Measurements from ENCODE around the gene S100A2. TPM values are rescaled to one million over a fixed set of nuclear protein-coding genes. Genes with fewer than 3 reads are reported as not detected.

S100A2 gene
- total RNA-seq, 4 donors from 2014 or later = 949 to 3,544 (median 1,180) TPM

- no peak for DNase-seq
- Histone ChIP-seq H3K36me3 (no peaks in the 10 kb centered on the region), H3K27ac (peak overlapping the region; percentile 99 to 100 (median 100)), H3K4me3 (peak overlapping the region; percentile 55 to 91 (median 76)), H3K4me1 (peaks cover 59 to 97% (median 83%) of the 10 kb centered on the region in 3 donors), H3K27me3 (no peaks in the 10 kb centered on the region), H3K9me3 (no peaks in the 10 kb centered on the region)
- intact Hi-C loops (cut with DNase I) = no loop called here
- TF ChIP-seq POLR2A (IDR thresholded peaks at IDR 0.05) (peak in 1 of 4 donors; percentile 4), CTCF (IDR thresholded peaks at IDR 0.05) (no peak)
- WGBS, 2 donors = 66 to 68% methylated on average over 6 to 7 of the region's 9 CpGs
Measured at GRCh38 chr1:153536671-153537375, 28.8 kb downstream of the S100A2 start.

GRCh38 chr1:153536012-153536670 lies 29.5 kb downstream of the S100A2 start:
- 0 to 8% methylated on average over 5 to 7 of the region's 38 CpGs for WGBS, 2 donors
- intact Hi-C loops (cut with DNase I) = no loop called here
- H3K36me3 ChIP-seq = no peaks in the 10 kb centered on the region
- H3K4me1 ChIP-seq = peaks cover 53 to 96% (median 76%) of the 10 kb centered on the region in 3 donors
- H3K27ac ChIP-seq = peak overlapping the region; percentile 99 to 100 (median 100)
- no peaks in the 10 kb centered on the region for H3K9me3 ChIP-seq
- TF ChIP-seq POLR2A (IDR thresholded peaks at IDR 0.05) (peak in 3 of 4 donors; percentile 50 to 84 (median 63)), CTCF (IDR thresholded peaks at IDR 0.05) (no peak)
- DNase-seq = peak; percentile 51
- H3K27me3 ChIP-seq = no peaks in the 10 kb centered on the region
- H3K4me3 ChIP-seq = peak overlapping the region; percentile 55 to 91 (median 76)

- no peaks in the 10 kb centered on the region for H3K9me3 ChIP-seq
- DNase-seq = no peak
- no peaks in the 10 kb centered on the region for H3K27me3 ChIP-seq
- peak within 1 kb of the TSS; percentile 99 to 100 (median 100) for H3K27ac ChIP-seq
- H3K4me3 ChIP-seq = peak within 1 kb of the TSS; percentile 55 to 91 (median 76)
- no peaks in the 10 kb centered on the region for H3K36me3 ChIP-seq
- intact Hi-C loops (cut with DNase I) = loop anchor here (2.0 kb wide), 1 partner anchor 33 kb away; no protein-coding TSS in a partner anchor
- WGBS, 2 donors = 0 to 3% methylated on average over 4 to 8 of the region's 18 CpGs
- TF ChIP-seq POLR2A (IDR thresholded peaks at IDR 0.05) (peak in 1 of 4 donors; percentile 66), CTCF (IDR thresholded peaks at IDR 0.05) (peak in 1 of 6 experiments; percentile 11)
- H3K4me1 ChIP-seq = peaks cover 46 to 89% (median 69%) of the 10 kb centered on the region in 3 donors
Measured at GRCh38 chr1:153535242-153536011, 30.2 kb downstream of the S100A2 start, which contains the start of gene S100A6. S100A6 (minus strand) TSS chr1:153535991; CDS start chr1:153535339, 652 bp downstream.

- peak overlapping the region; percentile 55 to 91 (median 76) for H3K4me3 ChIP-seq
- H3K9me3 ChIP-seq = no peaks in the 10 kb centered on the region
- intact Hi-C loops (cut with DNase I) = loop anchor here (2.0 kb wide), 1 partner anchor 34 kb away; no protein-coding TSS in a partner anchor
- no peak for TF ChIP-seq CTCF (IDR thresholded peaks at IDR 0.05)
- TF ChIP-seq POLR2A (IDR thresholded peaks at IDR 0.05) = no peak
- peak overlapping the region; percentile 99 to 100 (median 100) for H3K27ac ChIP-seq
- no peaks in the 10 kb centered on the region for H3K27me3 ChIP-seq
- DNase-seq = no peak
- no peaks in the 10 kb centered on the region for H3K36me3 ChIP-seq
- 17% methylated on average over 1 of the region's 3 CpGs; no CpG with 5 or more reads in 1 of the 2 donors for whole genome bisulfite sequencing, 2 donors
- H3K4me1 ChIP-seq = peaks cover 43 to 83% (median 63%) of the 10 kb centered on the region in 3 donors
Measured at GRCh38 chr1:153534925-153535241, 30.8 kb downstream of the S100A2 start.

All from esophagus squamous epithelium (tissue), 5 donors.